Keratinocyte (primary cell): ENCODE results near the gene GRK5. TPM values are rescaled to one million over a fixed set of nuclear protein-coding genes. Genes with fewer than 3 reads are reported as not detected.

Source experiments
- DNase-seq: peaks from one replicate; pipeline ENCODE4 v3.0.0-alpha.2; 2011; ENCODE audit warnings: low read depth, missing footprints, low spot score
- FAIRE-seq: peaks from 2 replicates; lab custom pipeline; 2011; peaks lifted over from hg19 to GRCh38; lab: Jason Lieb, UNC
- H2AFZ ChIP-seq: 2 replicates; pipeline ENCODE4 v1.6.0; 2012; ENCODE audit warnings: low read length, control low read depth, inconsistent platforms; ENCODE audit not compliant: control insufficient read depth
- H3K27ac ChIP-seq: 2 replicates; pipeline ENCODE4 v1.5.1; 2011; ENCODE audit warnings: low read length; ENCODE audit not compliant: control insufficient read depth, insufficient read depth
- H3K27me3 ChIP-seq: 3 replicates; pipeline ENCODE4 v1.6.0; 2011; ENCODE audit warnings: low read length; ENCODE audit not compliant: control insufficient read depth, insufficient read depth; ENCODE audit errors: extremely low read depth
- H3K36me3 ChIP-seq, 2 experiments: 2 replicates in 1 of 2; 3 replicates in 1 of 2; pipeline ENCODE4 v1.5.1; 2011; ENCODE audit warnings: low read length in 2 of 2, mild to moderate bottlenecking in 1 of 2; ENCODE audit not compliant: control insufficient read depth in 2 of 2, insufficient read depth in 2 of 2; ENCODE audit errors: extremely low read depth in 1 of 2
- H3K4me1 ChIP-seq: 3 replicates; pipeline ENCODE4 v1.5.1; 2011; ENCODE audit warnings: low read length; ENCODE audit not compliant: control insufficient read depth, insufficient read depth; ENCODE audit errors: extremely low read depth
- H3K4me2 ChIP-seq: 3 replicates; pipeline ENCODE4 v1.6.0; 2011; ENCODE audit warnings: low read depth, low read length; ENCODE audit not compliant: control insufficient read depth, insufficient read depth; ENCODE audit errors: extremely low read depth
- H3K4me3 ChIP-seq, 3 experiments: fragments of 200-600 bp in 1 of 3; sonication (generic) in 1 of 3; 2 replicates in 2 of 3; 3 replicates in 1 of 3; pipeline ENCODE4 v1.5.1; 2011 to 2016; ENCODE audit warnings: low read length in 3 of 3, mild to moderate bottlenecking in 3 of 3, control low read depth in 2 of 3, inconsistent platforms in 1 of 3, low read depth in 1 of 3, mixed read lengths in 1 of 3, mixed run types in 1 of 3, moderate library complexity in 1 of 3; ENCODE audit not compliant: control insufficient read depth in 2 of 3, insufficient read depth in 2 of 3; ENCODE audit errors: extremely low read depth in 1 of 3
- H3K79me2 ChIP-seq: 2 replicates; pipeline ENCODE4 v1.6.0; 2012; ENCODE audit warnings: low read length; ENCODE audit not compliant: control insufficient read depth, insufficient read depth
- H3K9ac ChIP-seq: 3 replicates; pipeline ENCODE4 v1.6.0; 2011; ENCODE audit warnings: low read length; ENCODE audit not compliant: control insufficient read depth, insufficient read depth; ENCODE audit errors: extremely low read depth
- H3K9me1 ChIP-seq: 3 replicates; pipeline ENCODE4 v1.6.0; 2011; ENCODE audit warnings: low read length; ENCODE audit not compliant: control insufficient read depth, insufficient read depth; ENCODE audit errors: extremely low read depth
- H3K9me3 ChIP-seq: 2 replicates; pipeline ENCODE4 v1.5.1; 2012; ENCODE audit warnings: low read depth, low read length; ENCODE audit not compliant: control insufficient read depth
- H4K20me1 ChIP-seq: 3 replicates; pipeline ENCODE4 v1.6.0; 2011; ENCODE audit warnings: low read length; ENCODE audit not compliant: control insufficient read depth, insufficient read depth; ENCODE audit errors: extremely low read depth
- EZH2 ChIP-seq: IDR thresholded peaks from one replicate; pipeline ENCODE4 v1.6.1; 2012; ENCODE audit warnings: inconsistent platforms, mild to moderate bottlenecking, low read length, moderate library complexity
- dilution Hi-C: fragments of 300-500 bp; cut with MboI; formaldehyde crosslinking; loops from one replicate; pipeline ENCODE4 v1.7.0; 2020; ENCODE audit warnings: low sequenced_read_pairs; ENCODE audit not compliant: extremely low pct_ligation_motif_present
- polyA plus RNA-seq, 5 experiments: library from polyadenylated mRNA; depleted of rRNA in 3 of 5; stranded (reverse) in 3 of 5; stranded (forward) in 1 of 5; unstranded in 1 of 5; fragments of >200 nt; gene quantifications; 1 replicate in 1 of 5; 2 replicates in 3 of 5; 3 replicates in 1 of 5; pipeline versions ENCODE4 v1.2.1 to v1.2.3, GENCODE V29; 2011 to 2012; ENCODE audit warnings: missing spikeins in 2 of 5, low read depth in 1 of 5, low replicate concordance in 1 of 5
- TF ChIP-seq, protein P1 (sequence below), 3 experiments: IDR thresholded peaks in 1 of 3; conservative IDR thresholded peaks in 1 of 3; optimal IDR thresholded peaks in 1 of 3; 2 replicates in 2 of 3; 3 replicates in 1 of 3; pipeline versions ENCODE3 to v1.5.1; 2011; ENCODE audit warnings: low read length in 3 of 3, mild to moderate bottlenecking in 3 of 3, moderate library complexity in 2 of 3, control low read depth in 1 of 3, inconsistent platforms in 1 of 3; ENCODE audit not compliant: insufficient read depth in 2 of 3; ENCODE audit errors: extremely low read depth in 1 of 3

The GRK5 gene
- polyA plus RNA-seq, 1 donor (not counting 4 experiments of a cell fraction or from before 2014, with no cell fraction given) = 7.6 TPM

- no peak for TF ChIP-seq EZH2
- TF ChIP-seq, protein P1, sequence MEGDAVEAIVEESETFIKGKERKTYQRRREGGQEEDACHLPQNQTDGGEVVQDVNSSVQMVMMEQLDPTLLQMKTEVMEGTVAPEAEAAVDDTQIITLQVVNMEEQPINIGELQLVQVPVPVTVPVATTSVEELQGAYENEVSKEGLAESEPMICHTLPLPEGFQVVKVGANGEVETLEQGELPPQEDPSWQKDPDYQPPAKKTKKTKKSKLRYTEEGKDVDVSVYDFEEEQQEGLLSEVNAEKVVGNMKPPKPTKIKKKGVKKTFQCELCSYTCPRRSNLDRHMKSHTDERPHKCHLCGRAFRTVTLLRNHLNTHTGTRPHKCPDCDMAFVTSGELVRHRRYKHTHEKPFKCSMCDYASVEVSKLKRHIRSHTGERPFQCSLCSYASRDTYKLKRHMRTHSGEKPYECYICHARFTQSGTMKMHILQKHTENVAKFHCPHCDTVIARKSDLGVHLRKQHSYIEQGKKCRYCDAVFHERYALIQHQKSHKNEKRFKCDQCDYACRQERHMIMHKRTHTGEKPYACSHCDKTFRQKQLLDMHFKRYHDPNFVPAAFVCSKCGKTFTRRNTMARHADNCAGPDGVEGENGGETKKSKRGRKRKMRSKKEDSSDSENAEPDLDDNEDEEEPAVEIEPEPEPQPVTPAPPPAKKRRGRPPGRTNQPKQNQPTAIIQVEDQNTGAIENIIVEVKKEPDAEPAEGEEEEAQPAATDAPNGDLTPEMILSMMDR (optimal IDR thresholded peaks at IDR 0.05 in 1 of 3, IDR thresholded peaks at IDR 0.05 in 1 of 3, conservative IDR thresholded peaks at IDR 0.05 in 1 of 3; ENCODE audit: extremely low read depth in 1 of 3, insufficient read depth in 2 of 3, low read length in 3 of 3) = no peak
- Histone ChIP-seq H3K36me3 (no peaks in the 10 kb centered on the region), H2AFZ (no peak overlapping the region), H3K4me2 (no peak overlapping the region), H4K20me1 (no peaks in the 10 kb centered on the region), H3K27ac (no peak overlapping the region), H3K9me1 (no peaks in the 10 kb centered on the region), H3K79me2 (no peaks in the 10 kb centered on the region), H3K27me3 (no peaks in the 10 kb centered on the region), H3K4me3 (no peak overlapping the region), H3K9me3 (no peaks in the 10 kb centered on the region), H3K4me1 (no peaks in the 10 kb centered on the region), H3K9ac (no peak overlapping the region)
- no peak for DNase-seq
- no peak for FAIRE-seq
- dilution Hi-C loops = loop anchor here (25.0 kb wide), 1 partner anchor 200 kb away; the partner anchor contains the start of gene GRK5
Observed at GRCh38 chr10:119412244-119413092, 205.1 kb downstream of the GRK5 start.

GRCh38 chr10:119413093-119413453 is 205.7 kb downstream of the GRK5 start:
- FAIRE-seq = no peak

More at GRCh38 chr10:119413093-119413453, 205.7 kb downstream of the GRK5 start:
- TF ChIP-seq, protein P1 (optimal IDR thresholded peaks at IDR 0.05 in 1 of 3, IDR thresholded peaks at IDR 0.05 in 1 of 3, conservative IDR thresholded peaks at IDR 0.05 in 1 of 3; ENCODE audit: extremely low read depth in 1 of 3, insufficient read depth in 2 of 3, low read length in 3 of 3) = no peak
- TF ChIP-seq EZH2 = no peak
- Histone ChIP-seq H3K4me3 (no peak overlapping the region), H3K4me2 (no peak overlapping the region), H3K79me2 (no peaks in the 10 kb centered on the region), H3K27ac (no peak overlapping the region), H4K20me1 (no peaks in the 10 kb centered on the region), H3K36me3 (no peaks in the 10 kb centered on the region), H3K4me1 (no peaks in the 10 kb centered on the region), H2AFZ (no peak overlapping the region), H3K9me3 (no peaks in the 10 kb centered on the region), H3K27me3 (no peaks in the 10 kb centered on the region), H3K9ac (no peak overlapping the region), H3K9me1 (no peaks in the 10 kb centered on the region)
- dilution Hi-C loops = loop anchor here (25.0 kb wide), 1 partner anchor 201 kb away; the partner anchor contains the start of gene GRK5
- DNase-seq = no peak
